ENCODE data around the gene APOO.

Gene APOO

GRCh38 chrX:23932046-23932445, 24.3 kb upstream of the APOO start:
- no peaks in the 10 kb centered on the region for H3K4me1 ChIP-seq (ENCODE audit: control insufficient read depth, insufficient read depth, low read length)
- H3K9ac ChIP-seq (ENCODE audit: low read length) = no peak overlapping the region
- no peak overlapping the region for H3K27ac ChIP-seq (ENCODE audit: low read depth, low read length)
- H3K27me3 ChIP-seq (ENCODE audit: control insufficient read depth, insufficient read depth, low read length) = peaks cover 2% of the 10 kb centered on the region
- H3K4me3 ChIP-seq (ENCODE audit: low read length) = no peak overlapping the region
- H3K36me3 ChIP-seq (ENCODE audit: control insufficient read depth, insufficient read depth, low read length) = no peaks in the 10 kb centered on the region

- Histone ChIP-seq H3K27ac (ENCODE audit: low read depth, low read length) (no peak overlapping the region), H3K4me3 (ENCODE audit: low read length) (no peak overlapping the region), H3K9ac (ENCODE audit: low read length) (no peak overlapping the region), H3K36me3 (ENCODE audit: control insufficient read depth, insufficient read depth, low read length) (no peaks in the 10 kb centered on the region), H3K4me1 (ENCODE audit: control insufficient read depth, insufficient read depth, low read length) (no peaks in the 10 kb centered on the region), H3K27me3 (ENCODE audit: control insufficient read depth, insufficient read depth, low read length) (peaks cover 2% of the 10 kb centered on the region)
Measured at GRCh38 chrX:23930894-23931604, 23.3 kb upstream of the APOO start.

- Histone ChIP-seq H3K4me3 (ENCODE audit: low read length) (no peak overlapping the region), H3K27me3 (ENCODE audit: control insufficient read depth, insufficient read depth, low read length) (no peaks in the 10 kb centered on the region), H3K27ac (ENCODE audit: low read depth, low read length) (no peak overlapping the region), H3K36me3 (ENCODE audit: control insufficient read depth, insufficient read depth, low read length) (no peaks in the 10 kb centered on the region), H3K9ac (ENCODE audit: low read length) (no peak overlapping the region), H3K4me1 (ENCODE audit: control insufficient read depth, insufficient read depth, low read length) (no peaks in the 10 kb centered on the region)
Measured at GRCh38 chrX:23926015-23926414, 18.3 kb upstream of the APOO start.

GRCh38 chrX:23919706-23920320, 12.1 kb upstream of the APOO start:
- Histone ChIP-seq H3K4me1 (ENCODE audit: control insufficient read depth, insufficient read depth, low read length) (no peaks in the 10 kb centered on the region), H3K27ac (ENCODE audit: low read depth, low read length) (no peak overlapping the region), H3K4me3 (ENCODE audit: low read length) (no peak overlapping the region), H3K9ac (ENCODE audit: low read length) (no peak overlapping the region), H3K27me3 (ENCODE audit: control insufficient read depth, insufficient read depth, low read length) (no peaks in the 10 kb centered on the region), H3K36me3 (ENCODE audit: control insufficient read depth, insufficient read depth, low read length) (no peaks in the 10 kb centered on the region)

GRCh38 chrX:23919148-23919547, 11.4 kb upstream of the APOO start:
- Histone ChIP-seq H3K36me3 (ENCODE audit: control insufficient read depth, insufficient read depth, low read length) (no peaks in the 10 kb centered on the region), H3K9ac (ENCODE audit: low read length) (no peak overlapping the region), H3K4me1 (ENCODE audit: control insufficient read depth, insufficient read depth, low read length) (no peaks in the 10 kb centered on the region), H3K27me3 (ENCODE audit: control insufficient read depth, insufficient read depth, low read length) (no peaks in the 10 kb centered on the region), H3K27ac (ENCODE audit: low read depth, low read length) (no peak overlapping the region), H3K4me3 (ENCODE audit: low read length) (no peak overlapping the region)

GRCh38 chrX:23911126-23911835, 3.5 kb upstream of the APOO start:
- Histone ChIP-seq H3K27ac (ENCODE audit: low read depth, low read length) (no peak overlapping the region), H3K4me1 (ENCODE audit: control insufficient read depth, insufficient read depth, low read length) (no peaks in the 10 kb centered on the region), H3K4me3 (ENCODE audit: low read length) (no peak overlapping the region), H3K9ac (ENCODE audit: low read length) (no peak overlapping the region), H3K36me3 (ENCODE audit: control insufficient read depth, insufficient read depth, low read length) (no peaks in the 10 kb centered on the region), H3K27me3 (ENCODE audit: control insufficient read depth, insufficient read depth, low read length) (no peaks in the 10 kb centered on the region)

- H3K27ac ChIP-seq (ENCODE audit: low read depth, low read length) = peak overlapping the region; percentile 79
- no peaks in the 10 kb centered on the region for H3K36me3 ChIP-seq (ENCODE audit: control insufficient read depth, insufficient read depth, low read length)
- no peaks in the 10 kb centered on the region for H3K27me3 ChIP-seq (ENCODE audit: control insufficient read depth, insufficient read depth, low read length)
- H3K4me1 ChIP-seq (ENCODE audit: control insufficient read depth, insufficient read depth, low read length) = no peaks in the 10 kb centered on the region
- H3K4me3 ChIP-seq (ENCODE audit: low read length) = peak overlapping the region; percentile 33
- no peak overlapping the region for H3K9ac ChIP-seq (ENCODE audit: low read length)
Measured at GRCh38 chrX:23908219-23909004, 674 bp upstream of the APOO start.

GRCh38 chrX:23907111-23907497, 634 bp downstream of the APOO start:
- peak overlapping the region; percentile 80 for H3K27ac ChIP-seq (ENCODE audit: low read depth, low read length)
- peak overlapping the region; percentile 27 for H3K9ac ChIP-seq (ENCODE audit: low read length)
- H3K4me1 ChIP-seq (ENCODE audit: control insufficient read depth, insufficient read depth, low read length) = no peaks in the 10 kb centered on the region
- H3K36me3 ChIP-seq (ENCODE audit: control insufficient read depth, insufficient read depth, low read length) = no peaks in the 10 kb centered on the region
- peak overlapping the region; percentile 77 for H3K4me3 ChIP-seq (ENCODE audit: low read length)
- no peaks in the 10 kb centered on the region for H3K27me3 ChIP-seq (ENCODE audit: control insufficient read depth, insufficient read depth, low read length)

GRCh38 chrX:23904096-23904495, 3.6 kb downstream of the APOO start:
- H3K36me3 ChIP-seq (ENCODE audit: control insufficient read depth, insufficient read depth, low read length) = no peaks in the 10 kb centered on the region
- no peak overlapping the region for H3K27ac ChIP-seq (ENCODE audit: low read depth, low read length)
- H3K4me1 ChIP-seq (ENCODE audit: control insufficient read depth, insufficient read depth, low read length) = no peaks in the 10 kb centered on the region
- H3K9ac ChIP-seq (ENCODE audit: low read length) = no peak overlapping the region
- H3K27me3 ChIP-seq (ENCODE audit: control insufficient read depth, insufficient read depth, low read length) = no peaks in the 10 kb centered on the region
- no peak overlapping the region for H3K4me3 ChIP-seq (ENCODE audit: low read length)

GRCh38 chrX:23902419-23902818, 5.3 kb downstream of the APOO start:
- H3K4me1 ChIP-seq (ENCODE audit: control insufficient read depth, insufficient read depth, low read length) = no peaks in the 10 kb centered on the region
- no peak overlapping the region for H3K9ac ChIP-seq (ENCODE audit: low read length)
- H3K27ac ChIP-seq (ENCODE audit: low read depth, low read length) = no peak overlapping the region
- no peaks in the 10 kb centered on the region for H3K27me3 ChIP-seq (ENCODE audit: control insufficient read depth, insufficient read depth, low read length)
- H3K4me3 ChIP-seq (ENCODE audit: low read length) = peak overlapping the region; percentile 22
- no peaks in the 10 kb centered on the region for H3K36me3 ChIP-seq (ENCODE audit: control insufficient read depth, insufficient read depth, low read length)

GRCh38 chrX:23901805-23902204, 5.9 kb downstream of the APOO start:
- peak overlapping the region; percentile 19 for H3K27ac ChIP-seq (ENCODE audit: low read depth, low read length)
- no peaks in the 10 kb centered on the region for H3K36me3 ChIP-seq (ENCODE audit: control insufficient read depth, insufficient read depth, low read length)
- H3K27me3 ChIP-seq (ENCODE audit: control insufficient read depth, insufficient read depth, low read length) = no peaks in the 10 kb centered on the region
- no peaks in the 10 kb centered on the region for H3K4me1 ChIP-seq (ENCODE audit: control insufficient read depth, insufficient read depth, low read length)
- peak overlapping the region; percentile 22 for H3K4me3 ChIP-seq (ENCODE audit: low read length)
- no peak overlapping the region for H3K9ac ChIP-seq (ENCODE audit: low read length)

GRCh38 chrX:23901060-23901459, 6.7 kb downstream of the APOO start:
- Histone ChIP-seq H3K4me1 (ENCODE audit: control insufficient read depth, insufficient read depth, low read length) (no peaks in the 10 kb centered on the region), H3K36me3 (ENCODE audit: control insufficient read depth, insufficient read depth, low read length) (no peaks in the 10 kb centered on the region), H3K9ac (ENCODE audit: low read length) (no peak overlapping the region), H3K27ac (ENCODE audit: low read depth, low read length) (peak overlapping the region; percentile 19), H3K27me3 (ENCODE audit: control insufficient read depth, insufficient read depth, low read length) (no peaks in the 10 kb centered on the region), H3K4me3 (ENCODE audit: low read length) (no peak overlapping the region)
